HCT116 (cell line): ENCODE data around the gene BCL11B.

Experiments used
- POLR2AphosphoS5 ChIP-seq: IDR thresholded peaks from 2 replicates; pipeline ENCODE4 v1.6.1; 2011; ENCODE audit warnings: mild to moderate bottlenecking, low read depth, low read length, moderate library complexity
- SP1 ChIP-seq: IDR thresholded peaks from 2 replicates; pipeline ENCODE4 v1.6.1; 2012; ENCODE audit warnings: low read depth
- YY1 ChIP-seq: IDR thresholded peaks from 2 replicates; pipeline ENCODE4 v1.6.1; 2011; ENCODE audit warnings: low read length, low read depth, moderate library complexity, mild to moderate bottlenecking; ENCODE audit not compliant: insufficient replicate concordance; ENCODE audit errors: extremely low read depth
- TF ChIP-seq, protein P1 (sequence below), 3 experiments: fragments of 200-600 bp in 1 of 3; sonication (generic) in 1 of 3; IDR thresholded peaks in 2 of 3; conservative IDR thresholded peaks in 1 of 3; 2 replicates each; pipeline ENCODE4 v1.5.1; 2012 to 2017; ENCODE audit warnings: low read depth in 2 of 3, low read length in 2 of 3, antibody characterized with exemption in 1 of 3, borderline replicate concordance in 1 of 3, control low read depth in 1 of 3, mild to moderate bottlenecking in 1 of 3, mixed read lengths in 1 of 3, mixed run types in 1 of 3, moderate library complexity in 1 of 3; ENCODE audit not compliant: insufficient read depth in 1 of 3

DNA sequence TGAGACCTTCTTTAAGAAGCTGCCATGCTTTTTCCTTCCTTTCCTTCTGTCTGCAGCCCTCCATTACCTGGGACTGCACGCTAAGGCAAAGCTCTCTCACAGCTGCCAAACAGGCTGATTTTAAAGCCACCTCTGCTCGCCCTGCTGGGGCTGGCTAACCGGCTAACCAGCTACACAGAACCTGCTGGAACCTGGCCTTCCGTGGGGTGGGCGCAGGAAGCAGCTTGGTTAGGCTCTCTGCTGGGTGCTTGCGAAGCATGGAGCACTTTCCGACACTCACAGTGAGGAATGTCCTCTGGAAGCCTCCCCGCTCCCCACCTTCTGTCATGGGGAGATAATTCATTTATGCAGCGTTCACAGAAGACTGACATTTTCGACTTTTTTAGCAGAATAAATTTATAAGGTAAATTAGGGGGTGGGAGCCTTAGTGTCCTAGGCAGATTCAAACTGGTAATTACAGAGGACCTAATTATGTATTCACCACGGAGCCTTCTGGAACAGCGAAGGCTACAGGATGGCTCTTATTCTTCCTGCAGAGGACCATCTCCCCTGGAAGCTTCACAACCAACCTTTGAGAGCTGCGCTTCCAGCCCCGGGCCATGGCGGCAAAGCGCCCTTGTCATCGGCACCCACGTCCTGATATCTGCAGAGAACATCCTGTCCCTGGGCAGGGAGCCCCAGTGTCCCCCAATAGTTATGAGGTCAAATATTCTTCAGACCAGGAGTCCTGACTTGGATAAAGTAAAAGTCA is 12.4 kb upstream of the BCL11B start:
- TF ChIP-seq, protein P1, sequence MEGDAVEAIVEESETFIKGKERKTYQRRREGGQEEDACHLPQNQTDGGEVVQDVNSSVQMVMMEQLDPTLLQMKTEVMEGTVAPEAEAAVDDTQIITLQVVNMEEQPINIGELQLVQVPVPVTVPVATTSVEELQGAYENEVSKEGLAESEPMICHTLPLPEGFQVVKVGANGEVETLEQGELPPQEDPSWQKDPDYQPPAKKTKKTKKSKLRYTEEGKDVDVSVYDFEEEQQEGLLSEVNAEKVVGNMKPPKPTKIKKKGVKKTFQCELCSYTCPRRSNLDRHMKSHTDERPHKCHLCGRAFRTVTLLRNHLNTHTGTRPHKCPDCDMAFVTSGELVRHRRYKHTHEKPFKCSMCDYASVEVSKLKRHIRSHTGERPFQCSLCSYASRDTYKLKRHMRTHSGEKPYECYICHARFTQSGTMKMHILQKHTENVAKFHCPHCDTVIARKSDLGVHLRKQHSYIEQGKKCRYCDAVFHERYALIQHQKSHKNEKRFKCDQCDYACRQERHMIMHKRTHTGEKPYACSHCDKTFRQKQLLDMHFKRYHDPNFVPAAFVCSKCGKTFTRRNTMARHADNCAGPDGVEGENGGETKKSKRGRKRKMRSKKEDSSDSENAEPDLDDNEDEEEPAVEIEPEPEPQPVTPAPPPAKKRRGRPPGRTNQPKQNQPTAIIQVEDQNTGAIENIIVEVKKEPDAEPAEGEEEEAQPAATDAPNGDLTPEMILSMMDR (IDR thresholded peaks at IDR 0.05 in 2 of 3, conservative IDR thresholded peaks at IDR 0.05 in 1 of 3; ENCODE audit: borderline replicate concordance in 1 of 3, insufficient read depth in 1 of 3, low read depth in 2 of 3, low read length in 2 of 3) = no peak
- TF ChIP-seq SP1 (no peak), YY1 (no peak), POLR2AphosphoS5 (no peak)
